ENCODE data around the gene SLC45A1.

Gene SLC45A1

DNA sequence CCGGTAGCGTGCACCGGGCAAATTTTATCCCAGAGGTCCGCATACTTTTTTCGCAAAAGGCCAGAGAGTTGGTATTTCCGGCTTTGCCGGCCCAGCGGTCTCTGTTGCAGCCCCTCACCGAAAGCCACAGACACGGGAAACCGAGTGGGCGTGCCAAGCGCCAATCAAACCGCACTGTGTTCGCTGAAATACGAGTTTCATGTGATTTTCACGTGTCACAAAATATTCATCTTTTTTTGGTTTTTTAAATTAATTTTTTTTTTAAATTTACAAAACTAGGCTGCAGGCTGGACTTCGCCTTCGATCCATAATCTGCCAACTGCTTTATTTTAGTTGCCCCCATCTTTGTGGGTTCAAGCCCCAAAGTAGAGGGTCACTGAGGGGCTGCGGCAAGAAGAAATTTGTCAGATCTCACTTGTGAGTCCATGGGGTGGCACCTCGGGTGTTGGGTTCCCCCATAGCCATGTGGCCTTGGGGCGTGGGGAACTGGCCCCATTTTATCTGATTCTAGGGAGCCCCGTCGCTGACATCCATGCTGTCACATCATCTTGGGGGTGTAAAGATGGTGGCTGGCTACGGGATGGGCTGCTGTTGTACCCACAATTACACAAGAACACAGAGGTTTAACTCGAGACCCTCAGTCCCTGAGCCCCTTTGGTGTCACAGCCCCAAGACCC is 20.8 kb downstream of the SLC45A1 start:
- no peak for DNase-seq

DNA sequence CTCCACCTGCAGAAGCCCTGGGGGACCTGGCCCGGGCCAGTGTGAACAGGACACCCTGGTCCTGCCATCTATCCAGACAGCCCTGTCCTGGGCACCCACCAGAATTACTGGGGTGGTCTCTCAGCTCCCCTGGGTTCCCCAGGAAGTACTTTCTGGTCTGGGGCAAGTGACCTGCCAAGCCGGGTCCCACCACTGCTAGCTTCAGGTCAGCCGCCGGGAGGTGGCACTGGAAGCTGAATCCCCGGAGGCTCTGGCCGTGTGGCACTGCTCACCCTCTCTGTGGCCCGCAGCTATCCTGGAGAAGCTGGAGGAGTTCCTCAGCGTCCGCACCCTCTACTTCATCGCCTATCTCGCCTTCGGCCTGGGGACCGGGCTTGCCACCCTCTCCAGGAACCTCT is 21.3 kb downstream of the SLC45A1 start:
- no peak for DNase-seq

DNA sequence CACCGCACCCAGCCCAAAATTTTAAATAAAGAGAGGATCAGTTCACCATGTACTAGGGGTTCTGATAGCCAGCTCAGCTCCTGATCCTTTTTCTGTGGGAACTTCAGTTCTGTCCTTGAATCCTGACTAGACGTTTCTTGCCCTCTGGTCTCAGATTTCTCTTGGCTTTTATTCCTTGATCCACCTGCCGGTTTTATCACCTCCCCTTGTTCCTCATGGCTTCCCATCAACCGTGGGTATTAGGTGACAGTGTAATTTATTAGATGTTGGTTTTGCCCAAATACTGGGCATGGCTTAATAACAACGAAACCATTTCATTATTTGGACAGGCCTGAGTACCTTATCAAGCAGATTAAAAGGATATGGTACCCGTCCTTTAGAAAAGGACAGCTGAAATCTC is 22.5 kb downstream of the SLC45A1 start:
- no peak for DNase-seq

DNA sequence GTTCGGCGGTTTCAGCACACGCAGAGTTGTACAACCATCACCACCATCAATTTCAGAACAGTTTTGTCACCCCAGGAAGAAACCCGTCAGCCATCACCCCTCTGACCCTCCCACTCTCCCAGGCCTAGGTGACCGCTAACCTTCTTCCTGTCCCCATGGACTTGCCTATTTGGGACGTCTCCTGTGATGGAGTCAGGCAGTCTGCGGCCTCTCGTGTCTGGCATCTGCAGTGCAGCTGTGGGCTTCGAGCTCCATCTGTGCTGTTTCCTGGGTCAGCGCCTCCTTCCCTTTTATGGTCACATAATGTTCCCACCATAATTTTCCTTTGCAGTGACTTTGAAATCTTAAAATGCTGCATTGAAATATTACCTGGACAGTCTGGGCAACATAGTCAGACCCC is 24.4 kb downstream of the SLC45A1 start:
- peak; percentile 31 for DNase-seq

DNA sequence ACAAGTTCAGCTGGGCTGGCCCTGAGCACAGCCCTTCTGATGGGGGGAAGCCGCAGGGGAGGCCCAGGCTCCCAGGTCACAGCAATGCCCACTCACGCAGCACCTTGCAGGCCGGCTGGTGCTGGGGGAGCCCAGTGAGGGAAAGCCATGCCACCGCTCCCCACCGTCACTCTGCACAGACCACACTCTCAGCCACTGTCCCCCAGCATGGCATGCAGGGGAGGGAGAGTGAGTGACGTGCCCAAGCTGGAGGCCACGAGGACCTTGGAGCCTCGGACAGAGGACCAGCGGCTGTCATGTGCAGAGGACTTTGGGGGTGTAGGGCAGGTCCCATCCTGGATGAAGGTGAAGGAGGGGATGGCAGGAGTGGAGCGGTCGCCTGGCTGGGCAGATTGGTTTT is 25.1 kb downstream of the SLC45A1 start:
- DNase-seq = no peak

DNA sequence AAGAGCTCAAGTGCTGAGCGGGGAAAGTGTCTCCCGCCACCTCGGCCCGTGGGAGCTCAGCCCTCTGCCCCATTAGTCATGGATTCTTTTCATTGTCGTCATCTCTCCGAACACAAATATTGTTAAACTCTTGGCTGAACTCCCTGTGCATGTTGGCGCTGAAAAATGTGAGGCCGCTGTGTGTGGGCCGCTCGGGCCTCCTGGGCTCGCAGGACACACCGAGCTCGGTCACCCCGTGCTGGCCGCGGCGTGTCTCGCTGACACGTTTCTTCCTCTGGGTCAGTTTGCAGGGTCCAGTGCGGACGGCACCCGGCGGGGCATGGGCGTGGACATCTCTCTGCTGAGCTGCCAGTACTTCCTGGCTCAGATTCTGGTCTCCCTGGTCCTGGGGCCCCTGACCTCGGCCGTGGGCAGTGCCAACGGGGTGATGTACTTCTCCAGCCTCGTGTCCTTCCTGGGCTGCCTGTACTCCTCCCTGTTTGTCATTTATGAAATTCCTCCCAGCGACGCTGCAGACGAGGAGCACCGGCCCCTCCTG is 25.6 kb downstream of the SLC45A1 start:
- DNase-seq = no peak

DNA sequence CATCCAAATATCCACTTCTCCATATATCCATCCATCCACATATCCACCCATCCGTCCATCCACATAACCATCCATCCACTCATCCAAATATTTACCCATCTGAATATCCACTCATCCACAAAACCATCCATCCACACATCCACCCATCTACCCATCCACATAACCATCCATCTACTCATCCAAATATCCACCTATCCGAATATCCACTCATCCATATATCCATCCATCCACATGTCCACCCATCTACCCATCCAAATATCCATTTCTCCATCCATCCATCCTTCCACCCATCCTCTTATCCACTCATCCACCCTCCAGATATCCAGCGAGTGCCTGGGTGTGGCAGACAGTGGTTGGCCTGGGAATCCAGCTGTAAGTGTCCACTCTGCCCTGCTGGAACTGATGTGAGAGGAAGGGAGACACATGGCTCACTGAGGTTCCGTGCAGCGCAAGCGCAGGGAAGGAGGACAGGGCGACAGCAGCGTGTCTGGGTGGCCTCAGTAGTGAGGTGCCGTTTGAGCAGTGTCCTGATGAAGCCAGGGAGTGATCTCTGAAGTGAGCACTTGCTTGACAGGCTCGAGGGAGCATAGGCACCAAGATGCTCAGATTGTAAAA is 27.1 kb downstream of the SLC45A1 start:
- DNase-seq = no peak

DNA sequence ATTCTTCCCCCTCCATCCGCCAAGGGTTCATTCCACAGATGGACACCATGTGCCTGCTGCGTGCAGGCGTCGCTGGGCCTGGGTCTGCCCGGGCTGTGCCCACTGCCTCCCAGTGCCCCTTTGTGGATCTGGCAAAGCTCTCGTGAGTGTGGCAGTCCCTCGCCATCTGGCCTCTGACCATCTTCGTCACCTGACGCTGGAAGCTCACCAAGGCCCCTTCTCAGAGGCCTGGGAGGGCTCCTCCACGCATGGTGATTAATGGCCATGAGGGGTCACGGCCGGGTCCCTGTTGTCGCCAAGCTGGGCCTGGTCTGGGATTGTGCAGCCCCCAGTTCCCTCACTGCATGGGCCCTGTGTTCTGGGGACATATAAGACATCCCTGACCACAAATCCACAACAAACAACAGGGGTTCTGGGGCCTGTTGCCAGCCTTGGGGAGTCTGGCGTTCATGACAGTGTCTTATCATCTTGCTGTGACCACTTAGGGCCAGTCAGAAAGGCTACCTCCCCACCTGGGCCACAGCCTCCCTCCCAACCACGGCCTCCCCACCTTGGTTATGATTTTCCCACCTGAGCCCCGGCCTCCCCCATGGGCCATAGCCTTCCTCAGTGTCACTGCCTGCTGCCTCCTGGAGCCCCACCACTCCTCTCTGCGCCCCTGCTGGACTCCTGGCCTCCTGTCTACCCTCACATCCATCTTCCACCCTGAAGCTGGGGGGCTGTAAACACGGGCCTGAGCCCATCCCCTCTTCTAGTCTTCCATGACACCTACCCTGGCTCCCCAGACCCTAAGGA is 27.9 kb downstream of the SLC45A1 start:
- DNase-seq = no peak

DNA sequence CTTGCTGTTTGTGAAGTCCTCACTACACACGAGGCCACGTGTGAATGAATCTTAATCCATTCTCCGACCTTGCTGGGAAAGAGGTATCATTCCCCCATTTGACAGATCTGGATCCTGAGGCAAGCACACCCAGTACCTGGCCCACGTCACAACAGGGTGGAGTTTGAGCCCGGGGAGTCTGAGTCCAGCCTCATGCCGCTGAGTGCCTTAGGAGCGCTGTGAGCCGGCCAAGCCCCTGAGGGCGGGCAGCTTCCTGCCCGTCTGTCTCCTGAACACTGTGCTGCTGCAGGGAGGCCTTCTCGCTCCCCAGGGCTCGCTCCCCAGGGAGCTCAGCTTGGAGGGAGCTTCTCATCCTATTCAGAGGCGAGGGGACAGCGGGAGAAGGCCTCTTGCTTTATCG is 29.7 kb downstream of the SLC45A1 start:
- DNase-seq = peak; percentile 78

DNA sequence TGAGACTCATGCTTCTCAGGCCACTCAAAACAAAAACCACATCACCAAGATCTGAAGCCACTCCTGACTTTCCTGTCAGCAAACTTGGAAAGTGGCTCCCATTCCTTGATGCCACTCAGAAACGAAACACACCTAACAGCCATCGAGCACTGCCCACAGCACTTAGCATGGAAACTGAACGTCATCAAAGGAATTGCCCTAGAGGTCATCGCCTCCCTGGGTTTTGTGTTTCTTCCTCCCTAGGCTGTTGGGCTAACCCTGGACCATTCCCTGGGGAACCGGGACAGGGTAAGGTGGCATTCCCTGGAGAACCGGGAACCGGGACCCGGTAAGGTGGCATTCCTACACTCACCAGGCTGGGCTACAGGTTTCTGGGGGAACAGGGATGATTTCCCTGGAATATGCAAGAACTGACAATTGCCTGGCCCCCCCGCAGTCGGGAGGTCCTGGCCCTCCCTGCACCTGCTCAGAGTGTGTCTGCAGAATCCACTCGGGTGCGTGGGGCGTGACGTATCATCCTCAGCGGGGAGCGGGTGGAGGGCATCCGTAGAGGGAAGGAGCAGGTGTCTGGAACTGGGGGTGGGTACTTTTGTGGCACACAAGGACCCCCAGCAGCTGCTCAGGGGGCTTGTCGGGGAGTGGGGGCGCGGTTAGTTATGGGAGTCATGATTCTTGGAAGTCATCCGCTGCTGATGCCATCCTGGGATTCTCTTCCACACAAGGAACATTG is 30.3 kb downstream of the SLC45A1 start:
- DNase-seq = no peak

DNA sequence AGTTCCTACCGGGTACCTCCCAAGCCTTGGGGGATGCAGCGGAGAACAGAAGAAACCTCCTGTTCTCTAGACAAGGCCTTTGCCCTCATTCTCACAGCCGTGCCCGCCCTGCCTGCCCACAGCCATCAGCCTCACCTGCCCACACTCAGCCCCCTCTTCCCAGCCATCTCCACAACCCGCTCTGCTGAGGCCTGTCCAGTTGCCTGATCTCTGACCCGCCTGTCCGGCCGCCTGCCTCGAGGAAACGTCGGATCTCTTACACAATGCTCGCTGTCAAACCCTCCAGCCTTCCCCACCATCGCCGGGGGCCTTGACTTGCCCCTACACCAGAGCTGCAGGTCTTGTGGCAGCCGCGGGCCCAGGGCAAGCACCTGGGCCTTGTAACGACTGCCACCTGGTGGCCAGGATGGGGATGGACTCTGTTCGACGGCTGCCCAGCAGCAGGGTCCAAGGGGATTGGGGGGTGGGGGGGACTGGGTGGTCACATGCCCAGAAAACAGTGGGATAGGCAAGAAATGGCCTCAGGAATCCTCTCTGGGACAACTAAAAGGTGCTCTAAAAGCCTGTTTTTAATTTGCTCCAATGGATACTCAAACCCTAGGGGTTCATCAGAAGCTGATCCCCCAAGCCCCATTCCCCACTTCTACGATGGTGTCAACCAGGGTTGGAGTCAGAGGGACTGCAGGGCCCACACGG is 31.0 kb downstream of the SLC45A1 start:
- DNase-seq = peak; percentile 80

DNA sequence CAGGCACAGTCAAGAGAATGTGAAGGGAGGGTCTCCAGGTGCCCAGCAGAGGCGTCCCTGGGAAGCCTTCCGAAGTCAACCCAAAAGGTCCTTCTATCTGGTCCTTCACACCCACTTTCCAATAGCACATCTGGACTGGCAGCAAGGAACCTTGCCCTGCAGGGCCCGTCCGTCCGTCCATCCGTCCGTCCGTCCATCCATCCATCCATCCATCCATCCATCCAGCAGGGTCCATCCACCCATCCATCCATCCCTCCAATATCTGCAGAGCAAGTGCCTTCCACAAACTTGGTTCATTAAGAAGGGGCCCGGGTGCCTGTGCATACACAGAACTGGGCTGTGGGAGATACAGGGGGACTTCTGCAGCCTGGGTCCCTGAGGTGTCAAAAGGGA is 31.6 kb downstream of the SLC45A1 start:
- DNase-seq = peak; percentile 47

DNA sequence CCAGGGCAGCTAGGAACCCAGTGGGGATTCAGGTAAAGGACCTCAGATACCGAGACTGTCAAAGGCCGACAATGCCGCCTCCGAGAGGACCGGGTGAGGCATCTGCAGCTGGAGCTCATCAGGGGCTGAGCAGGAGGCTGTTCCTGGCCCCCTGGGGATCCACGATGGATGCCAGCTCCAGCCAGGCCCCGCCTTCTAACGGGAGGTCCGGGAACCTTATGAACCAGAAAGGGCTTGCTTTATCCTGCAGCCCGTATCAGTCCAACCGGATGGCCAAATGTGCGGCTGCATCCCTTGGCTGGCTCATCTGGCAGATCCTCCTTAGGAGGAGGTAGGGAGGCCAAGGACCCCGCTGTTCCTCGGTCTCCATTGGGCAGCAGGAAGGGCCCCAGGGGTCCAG is 32.0 kb downstream of the SLC45A1 start:
- DNase-seq = peak; percentile 53

DNA sequence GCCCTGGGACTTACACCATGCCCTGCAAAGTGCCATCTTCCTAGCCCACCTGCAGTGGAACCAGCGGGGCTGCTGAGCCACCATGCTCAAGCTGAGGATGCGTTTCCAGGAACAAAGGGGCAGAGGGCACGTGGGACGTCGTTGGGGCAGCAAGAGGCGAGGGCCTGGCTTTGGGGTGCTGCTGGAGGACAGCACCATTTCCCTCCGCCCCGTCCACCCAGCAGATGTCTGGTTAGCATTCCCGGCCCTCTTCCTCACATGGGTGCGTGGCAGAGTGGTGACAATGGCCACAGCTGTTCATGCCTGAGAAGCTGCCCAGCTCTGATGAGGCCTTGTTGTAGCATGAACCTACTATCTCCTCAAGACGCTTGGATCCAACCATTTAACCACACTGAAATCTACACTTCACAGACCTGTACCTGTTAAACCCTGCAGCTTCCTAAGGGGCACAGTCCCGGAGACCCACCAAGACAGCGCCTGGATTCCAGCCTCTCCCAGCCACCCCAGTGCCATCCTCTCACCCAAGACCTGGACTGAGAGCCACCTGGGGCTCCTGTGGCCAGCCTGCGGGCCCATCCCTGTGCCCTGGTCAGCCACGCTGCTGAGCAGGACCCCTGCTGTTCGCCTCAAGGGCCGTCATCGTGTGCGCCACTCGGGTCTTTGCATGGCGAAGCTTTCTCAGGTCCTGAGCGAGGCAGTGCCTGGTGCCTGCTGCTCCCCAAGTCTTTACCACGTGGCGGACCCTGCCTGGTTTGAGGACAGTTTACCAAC is 33.2 kb downstream of the SLC45A1 start:
- no peak for DNase-seq

DNA sequence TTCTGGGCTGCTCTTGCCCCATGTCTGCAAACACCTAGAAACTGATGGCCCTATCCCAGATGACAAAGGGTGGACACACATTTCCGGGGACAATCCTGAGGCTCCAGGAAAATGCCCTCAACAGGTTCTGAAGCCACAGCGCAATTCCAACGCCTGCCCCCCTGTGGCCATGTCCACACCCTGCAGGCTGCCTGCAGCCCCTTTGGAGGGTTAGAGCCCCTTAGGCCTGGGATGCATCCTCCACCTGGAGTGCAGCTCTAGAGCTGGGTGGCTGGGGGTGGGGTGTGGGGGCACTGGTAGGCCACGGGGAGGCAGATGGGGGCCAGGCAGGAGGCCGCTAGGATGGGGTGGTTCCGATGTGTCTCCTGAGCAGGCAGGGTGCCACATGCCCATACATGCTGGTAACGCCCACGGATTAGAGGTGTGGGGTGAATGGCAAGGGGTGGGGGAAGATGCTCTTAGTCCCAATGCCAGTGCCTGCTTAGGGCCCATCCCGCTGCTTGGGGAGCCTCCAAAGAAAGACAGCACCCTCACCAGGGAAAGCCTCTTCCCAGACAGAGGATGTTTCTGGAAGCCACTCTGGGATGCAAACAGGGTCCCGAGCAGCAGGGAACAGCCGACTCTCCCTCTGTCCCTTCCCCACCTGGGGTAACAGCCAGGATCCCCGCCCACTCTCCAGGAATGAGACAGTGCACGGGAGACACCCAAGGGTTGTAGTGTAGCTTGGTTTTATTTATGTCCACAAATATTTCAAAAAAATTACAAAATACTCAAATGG is 34.0 kb downstream of the SLC45A1 start:
- peak; percentile 70 for DNase-seq

DNA sequence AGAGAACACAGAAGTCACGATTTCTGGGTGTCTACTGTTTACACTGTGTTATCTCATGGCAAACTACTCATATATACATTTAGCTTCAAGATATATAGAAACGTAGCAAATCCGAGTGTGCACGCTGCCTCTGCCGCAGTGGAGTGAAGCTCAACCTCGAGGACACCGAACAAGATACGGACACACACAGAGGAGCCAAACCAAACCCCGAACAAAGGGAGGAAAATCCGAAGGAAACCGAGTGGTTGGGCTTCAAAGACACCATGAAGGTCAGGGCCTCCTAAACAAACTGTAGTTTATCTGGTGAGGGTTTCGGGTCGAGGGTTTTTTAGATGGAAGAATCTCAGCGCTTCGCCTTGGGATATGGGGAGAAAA is 34.5 kb downstream of the SLC45A1 start:
- DNase-seq = no peak

DNA sequence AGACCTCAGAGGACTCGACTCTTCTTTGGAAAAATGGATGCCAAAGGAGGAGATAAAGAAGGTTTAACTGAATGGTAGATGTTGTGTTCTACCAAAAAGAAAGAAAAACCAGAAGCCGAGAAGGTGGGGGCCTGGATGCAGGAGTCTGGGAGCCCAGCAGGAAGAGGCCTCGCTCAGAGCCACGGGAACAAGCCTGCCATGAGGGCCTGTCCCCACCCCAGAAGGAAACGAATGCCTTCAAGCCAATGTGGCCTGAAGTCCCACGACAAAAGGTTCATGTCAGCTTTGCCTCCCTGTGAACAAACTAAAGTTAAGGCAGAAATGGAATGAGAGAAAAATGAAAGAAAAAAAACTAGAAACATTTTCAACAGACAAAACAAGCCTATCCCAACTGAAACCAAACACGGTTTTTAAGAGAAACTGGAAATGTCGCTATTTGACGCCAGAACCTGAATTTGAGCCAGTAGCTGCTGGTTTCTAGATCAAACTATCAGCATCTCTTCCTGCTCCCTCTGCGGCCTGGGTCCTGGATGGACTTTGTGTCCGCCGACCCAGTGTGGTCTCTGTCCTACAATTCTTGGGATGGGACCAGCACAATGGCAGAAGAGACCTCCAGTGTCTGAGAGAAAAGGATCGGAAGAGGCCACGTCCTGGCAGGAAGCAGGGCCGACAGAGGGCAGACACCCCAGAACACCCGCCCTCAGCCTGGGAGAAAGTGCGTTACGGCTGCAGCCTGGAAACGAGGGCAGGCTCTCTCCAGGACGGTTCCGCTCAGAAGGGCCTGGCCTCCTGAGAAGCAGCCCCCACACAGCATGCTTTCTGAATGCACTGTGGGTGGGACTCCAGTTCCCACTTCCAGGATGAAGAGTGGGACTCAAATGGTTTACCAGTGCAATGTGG is 35.2 kb downstream of the SLC45A1 start:
- DNase-seq = no peak

DNA sequence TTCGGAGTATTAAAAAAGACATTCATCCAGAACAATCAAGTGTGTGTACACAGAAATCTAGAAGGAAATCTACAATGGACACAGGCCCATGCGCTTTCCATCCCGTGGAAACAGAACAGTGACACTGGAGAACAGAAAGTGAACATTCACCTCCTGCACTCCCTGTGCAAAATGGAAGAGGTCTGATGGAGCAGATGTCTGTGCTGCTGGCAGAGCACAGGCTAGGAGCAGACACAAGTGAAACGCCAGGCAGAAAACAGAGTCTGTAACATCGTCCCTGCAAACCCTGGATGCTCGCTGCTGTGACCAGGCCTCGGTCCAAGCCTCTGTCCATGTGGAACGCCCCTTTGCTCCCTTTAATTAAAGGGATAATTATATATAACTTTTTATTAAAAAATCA is 36.1 kb downstream of the SLC45A1 start:
- DNase-seq = no peak

DNA sequence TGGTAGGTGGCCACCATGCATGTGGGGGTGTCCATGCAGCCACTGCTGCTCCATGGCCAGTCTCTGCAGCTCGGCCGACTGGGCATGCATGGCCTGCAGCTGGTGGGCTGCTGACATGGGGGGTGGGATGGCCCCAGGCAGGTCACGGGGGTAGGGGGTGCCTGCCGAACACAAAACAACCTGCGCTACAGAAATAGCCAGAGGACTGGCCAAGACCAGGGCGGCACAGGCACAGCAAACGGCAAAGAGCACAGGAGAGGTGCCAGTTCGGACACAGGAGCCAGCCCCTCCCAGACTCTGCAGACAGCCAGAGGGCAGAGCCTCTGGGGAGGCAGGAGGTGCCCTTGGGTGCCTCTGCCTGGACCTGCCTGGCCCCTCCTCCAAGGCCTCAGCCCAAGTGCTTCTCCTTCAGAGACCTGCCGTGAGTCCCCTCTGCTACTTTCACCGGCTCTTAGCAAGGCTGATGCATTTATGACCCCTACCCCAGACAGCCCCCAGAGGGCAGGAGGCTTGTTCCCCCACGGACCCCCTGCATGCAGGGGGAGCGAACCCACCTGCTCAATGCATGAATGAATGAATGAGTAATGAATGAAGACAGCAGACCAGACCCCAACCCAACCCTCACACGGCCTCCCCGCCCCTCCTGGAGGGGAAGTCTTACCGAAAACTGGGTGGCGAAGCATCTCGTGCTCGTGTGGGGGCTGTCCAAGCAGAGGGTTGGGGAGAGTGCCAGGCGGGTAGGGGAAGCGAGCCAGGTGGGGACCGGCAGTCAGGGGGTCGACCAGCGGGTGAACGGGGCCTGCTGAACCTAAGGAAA is 37.7 kb downstream of the SLC45A1 start:
- no peak for DNase-seq
